GM10266 (cell line): ENCODE results near the gene CCDC17.

Experiments
- DNase-seq: peaks from one replicate; pipeline ENCODE4 v3.0.0; 2012; ENCODE audit errors: extremely low spot score
- TF ChIP-seq, protein P1 (sequence below): IDR thresholded peaks from 2 replicates; pipeline ENCODE4 v1.5.1; 2012; ENCODE audit warnings: mild to moderate bottlenecking, low read depth; ENCODE audit not compliant: control insufficient read depth, insufficient read depth; ENCODE audit errors: missing control alignments

Gene CCDC17

GRCh38 chr1:45643978-45644377 lies 20.1 kb upstream of the CCDC17 start:
- DNase-seq, result no peak
- TF ChIP-seq, protein P1, sequence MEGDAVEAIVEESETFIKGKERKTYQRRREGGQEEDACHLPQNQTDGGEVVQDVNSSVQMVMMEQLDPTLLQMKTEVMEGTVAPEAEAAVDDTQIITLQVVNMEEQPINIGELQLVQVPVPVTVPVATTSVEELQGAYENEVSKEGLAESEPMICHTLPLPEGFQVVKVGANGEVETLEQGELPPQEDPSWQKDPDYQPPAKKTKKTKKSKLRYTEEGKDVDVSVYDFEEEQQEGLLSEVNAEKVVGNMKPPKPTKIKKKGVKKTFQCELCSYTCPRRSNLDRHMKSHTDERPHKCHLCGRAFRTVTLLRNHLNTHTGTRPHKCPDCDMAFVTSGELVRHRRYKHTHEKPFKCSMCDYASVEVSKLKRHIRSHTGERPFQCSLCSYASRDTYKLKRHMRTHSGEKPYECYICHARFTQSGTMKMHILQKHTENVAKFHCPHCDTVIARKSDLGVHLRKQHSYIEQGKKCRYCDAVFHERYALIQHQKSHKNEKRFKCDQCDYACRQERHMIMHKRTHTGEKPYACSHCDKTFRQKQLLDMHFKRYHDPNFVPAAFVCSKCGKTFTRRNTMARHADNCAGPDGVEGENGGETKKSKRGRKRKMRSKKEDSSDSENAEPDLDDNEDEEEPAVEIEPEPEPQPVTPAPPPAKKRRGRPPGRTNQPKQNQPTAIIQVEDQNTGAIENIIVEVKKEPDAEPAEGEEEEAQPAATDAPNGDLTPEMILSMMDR, result no peak

GRCh38 chr1:45643321-45643720 lies 19.5 kb upstream of the CCDC17 start:
- no peak for DNase-seq

DNA sequence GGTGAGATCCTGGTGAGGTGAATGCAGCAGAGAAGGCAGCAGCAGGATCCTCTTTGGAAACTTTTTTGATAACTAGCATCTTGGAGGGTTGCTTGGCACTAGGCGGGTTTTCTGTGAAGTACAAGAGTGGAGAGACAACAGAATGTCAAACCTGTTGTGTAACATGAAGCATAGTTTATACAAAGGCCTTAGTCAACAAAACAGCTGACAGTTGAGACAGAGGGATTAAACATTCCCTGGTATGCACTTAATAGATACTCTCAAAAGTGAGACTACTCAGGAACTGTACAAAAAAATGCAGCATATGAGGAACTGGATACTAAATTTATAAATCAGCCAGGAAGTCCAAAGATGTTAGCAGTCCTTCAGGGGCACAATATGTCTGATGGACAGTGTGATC lies 16.4 kb upstream of the CCDC17 start:
- TF ChIP-seq, protein P1, result no peak
- DNase-seq, result no peak

More at GRCh38 chr1:45643321-45643720, 19.5 kb upstream of the CCDC17 start:
- TF ChIP-seq, protein P1, result no peak

- no peak for DNase-seq
Measured at GRCh38 chr1:45635211-45635610, 11.4 kb upstream of the CCDC17 start.

GRCh38 chr1:45630429-45630828 lies 6.6 kb upstream of the CCDC17 start:
- TF ChIP-seq, protein P1, result no peak
- DNase-seq, result no peak

More at GRCh38 chr1:45635211-45635610, 11.4 kb upstream of the CCDC17 start:
- TF ChIP-seq, protein P1, result no peak

DNA sequence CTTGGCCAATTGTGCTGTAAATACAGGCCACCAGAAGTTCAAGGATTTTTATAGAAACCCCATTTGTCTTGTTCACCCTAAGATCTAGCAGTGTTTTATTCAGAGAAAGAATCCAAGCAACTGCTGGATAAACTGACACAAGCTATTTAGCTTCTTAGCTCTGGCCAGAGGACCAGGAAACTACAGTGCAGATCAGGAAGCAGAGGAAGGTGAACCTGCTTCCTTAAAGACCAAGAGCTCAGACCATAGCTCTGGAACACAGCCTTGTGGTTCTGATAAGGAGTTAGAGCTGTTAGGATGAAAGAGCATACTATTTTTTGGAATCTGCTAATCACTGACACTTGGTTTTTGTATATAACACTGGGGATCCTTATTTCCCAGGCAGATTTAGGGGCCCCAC lies 5.2 kb upstream of the CCDC17 start:
- TF ChIP-seq, protein P1, result no peak

DNA sequence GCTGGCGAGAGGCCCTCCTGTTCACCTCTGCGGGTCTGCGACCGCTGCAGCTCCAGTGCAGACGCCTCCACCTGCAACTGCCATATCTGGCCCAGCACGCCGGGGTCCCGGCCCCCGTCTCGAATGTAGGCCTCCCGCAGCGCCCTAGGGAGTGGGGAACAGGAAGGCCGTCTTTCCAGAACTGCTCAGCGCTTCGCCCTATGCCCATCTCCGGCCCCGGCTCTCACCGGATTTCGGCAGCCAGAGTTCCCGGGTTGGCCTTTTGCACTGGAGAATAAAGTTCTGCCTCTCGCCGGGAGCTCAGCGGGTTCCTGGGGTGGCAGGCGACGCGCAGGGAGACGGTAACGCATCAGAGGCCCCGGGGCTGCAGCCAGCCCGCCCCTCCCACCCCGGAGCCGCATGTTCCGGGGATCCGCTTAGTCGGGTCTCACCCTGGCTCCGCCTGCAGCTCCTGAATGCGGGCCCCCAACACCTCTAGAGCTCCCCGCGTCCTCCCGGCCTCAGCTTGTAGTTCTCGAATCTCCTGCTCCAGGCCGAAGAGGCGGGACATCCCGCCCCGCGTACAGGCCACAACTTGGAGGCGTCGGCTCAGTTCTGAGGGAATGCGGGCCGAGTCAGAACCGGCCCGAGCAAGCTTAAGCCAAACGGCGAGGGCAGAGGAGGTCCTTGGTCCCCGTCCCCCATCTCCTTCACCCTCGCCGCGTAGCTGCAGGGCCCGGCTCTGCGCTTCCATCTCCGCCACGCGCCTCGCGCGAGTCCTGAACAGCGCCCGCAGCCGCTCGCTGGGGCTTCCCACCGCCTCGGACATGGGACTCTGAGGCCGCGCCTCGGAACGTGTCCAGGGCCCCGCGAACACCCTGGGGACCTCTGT lies 1.1 kb downstream of the CCDC17 start:
- no peak for DNase-seq
- TF ChIP-seq, protein P1, result no peak

More for the DNA sequence above, 5.2 kb upstream of the CCDC17 start:
- no peak for DNase-seq
